ENCODE measurements around the gene SMURF2. TPM values are rescaled to one million over a fixed set of nuclear protein-coding genes. Genes with fewer than 3 reads are reported as not detected.

SMURF2 gene
- total and polyA plus RNA-seq, 10 of the 15 experiments (the other 5 are each of a cell fraction or from before 2014, with no cell fraction given), result 2.8 to 13.4 (median 7.5) TPM

- peaks cover 15% of the 10 kb centered on the region; the same call in 1 of the 2 replicates for H3K4me1 ChIP-seq (ENCODE audit: control insufficient read depth, insufficient read depth, low read length)
- no peak for FAIRE-seq
- H3K79me2 ChIP-seq (ENCODE audit: control insufficient read depth, insufficient read depth, low read length), result peaks cover 63% of the 10 kb centered on the region
- no peak overlapping the region for H3K4me3 ChIP-seq
- peaks cover 4% of the 10 kb centered on the region for H4K20me1 ChIP-seq (ENCODE audit: control insufficient read depth, insufficient read depth)
- no peak for DNase-seq (ENCODE audit: low read depth, low spot score)
- in situ Hi-C loops (cut with MboI) (no loop called here), intact Hi-C loops (cut with micrococcal nuclease; ENCODE audit: unreplicated experiment) (no loop called here)
- ChIA-PET CTCF (interaction anchor here (1.0 to 17.7 kb wide), 6 partner anchors 8 to 150 kb away, joined by 3 to 350 read pairs (median 4); partner anchors contain the start of genes CEP95 and DDX5), SMC1A (ENCODE audit: uncharacterized antibody, unreplicated experiment) (interaction anchor here (1.6 to 6.6 kb wide), 6 partner anchors 9 to 151 kb away, joined by 3 to 70 read pairs (median 7); partner anchors contain the start of gene CEP95), RAD21 (ENCODE audit: unreplicated experiment) (interaction anchor here (0.6 to 2.9 kb wide), 6 partner anchors 9 to 151 kb away, joined by 3 to 12 read pairs (median 4); partner anchors contain the start of gene CEP95), POLR2A (interaction anchor here (0.5 to 0.9 kb wide), 3 partner anchors 20 to 295 kb away, joined by 3 to 5 read pairs (median 3); no protein-coding TSS in a partner anchor)
- H3K4me2 ChIP-seq (ENCODE audit: control insufficient read depth, insufficient read depth), result no peak overlapping the region
- TF ChIP-seq MEF2A (IDR thresholded peaks at IDR 0.05; ENCODE audit: insufficient read depth, low read depth, low read length) (no peak), BACH1 (IDR thresholded peaks at IDR 0.05; ENCODE audit: borderline replicate concordance) (peak; percentile 67; the same call in 1 of the 2 replicates), POLR2A (IDR thresholded peaks at IDR 0.05; ENCODE audit: low read depth, low read length) (peak; percentile 38), PML (IDR thresholded peaks at IDR 0.05; ENCODE audit: low read length) (peak; percentile 69; the same call in 1 of the 2 replicates), ZNF207 (IDR thresholded peaks at IDR 0.05; ENCODE audit: borderline replicate concordance) (no peak), POLR2AphosphoS5 (IDR thresholded peaks at IDR 0.05; ENCODE audit: low read length) (peak; percentile 83), SMAD5 (IDR thresholded peaks at IDR 0.05; ENCODE audit: low read depth) (peak; percentile 34), POLR2AphosphoS2 (IDR thresholded peaks at IDR 0.05; ENCODE audit: low read depth, low read length) (peak; percentile 75)
- no TSS peak for BruUV-seq (replicated peaks)
- 41% methylated on average over 7 of the region's 7 CpGs for WGBS (ENCODE audit: insufficient coverage, insufficient replicate concordance, low lambda C conversion rate, missing lambda C conversion rate)
- H3K9me3 ChIP-seq (replicated peaks; ENCODE audit: control insufficient read depth, insufficient read depth, low read length), result no peaks in the 10 kb centered on the region
- peaks cover 14 to 40% of the 10 kb centered on the region in 2 experiments for H3K36me3 ChIP-seq (ENCODE audit: control insufficient read depth in 2 of 2, insufficient read depth in 2 of 2, low read length in 1 of 2)
- H2AFZ ChIP-seq (ENCODE audit: control insufficient read depth, low read depth, low read length), result no peak overlapping the region
- no peaks in the 10 kb centered on the region for H3K27me3 ChIP-seq (replicated peaks in 1 of 2; ENCODE audit: control insufficient read depth in 2 of 2, insufficient read depth in 2 of 2, low read length in 1 of 2)
- no peak overlapping the region for H3K27ac ChIP-seq (ENCODE audit: control insufficient read depth, insufficient read depth)
- H3K9ac ChIP-seq (ENCODE audit: control insufficient read depth, insufficient read depth, low read length), result no peak overlapping the region
- ATAC-seq, result no peak
Observed at GRCh38 chr17:64498308-64499203, 163.6 kb downstream of the SMURF2 start.
